HEK293 (cell line): ENCODE data around the gene TEX13D.

Experiments used
- CTCF ChIP-seq: fragments of 450-650 bp; formaldehyde crosslinking; IDR thresholded peaks from 2 replicates; pipeline ENCODE4 v1.5.1; 2016; ENCODE audit warnings: missing biosample characterization, missing genetic modification characterization
- REPIN1 ChIP-seq: fragments of 450-650 bp; formaldehyde crosslinking; IDR thresholded peaks from 2 replicates; pipeline ENCODE4 v1.5.1; 2017; ENCODE audit warnings: missing biosample characterization, missing genetic modification characterization, low read depth
- ZFP41 ChIP-seq: fragments of 450-650 bp; formaldehyde crosslinking; IDR thresholded peaks from 2 replicates; pipeline ENCODE4 v1.5.1; 2016; ENCODE audit warnings: missing biosample characterization, missing genetic modification characterization, borderline replicate concordance

GRCh38 chrX:124343016-124343415 is 10.6 kb downstream of the TEX13D start:
- TF ChIP-seq CTCF (tag by site-specific recombination) (no peak), ZFP41 (tag by site-specific recombination) (no peak), REPIN1 (tag by site-specific recombination) (no peak)
